ENCODE data around the gene MAP3K1.
A peak's percentile ranks its signal among the peaks of the same experiment; 100 is the strongest.

Gene MAP3K1

DNA sequence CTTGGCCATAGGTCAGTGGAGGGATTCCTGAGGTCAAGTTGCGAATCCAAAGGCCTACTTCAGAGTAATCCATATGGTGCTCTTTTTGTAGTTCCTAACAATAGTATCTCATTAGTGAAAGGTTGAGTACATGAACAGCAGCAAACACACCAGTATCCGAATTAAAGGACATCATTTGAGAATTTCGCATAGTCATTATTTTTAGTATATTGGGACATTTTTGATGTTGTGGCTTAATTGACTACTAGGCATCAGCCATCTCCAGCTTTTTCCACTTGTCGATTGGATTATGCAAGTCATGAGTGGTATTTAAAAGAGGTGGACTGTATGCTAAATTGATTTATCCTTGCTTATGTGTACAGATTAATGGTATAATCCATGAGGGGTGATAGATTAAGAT, 23.7 kb downstream of the MAP3K1 start:
- Histone ChIP-seq H3K27ac (peak overlapping the region; percentile 30; the same call in 1 of the 2 replicates), H3K79me2 (ENCODE audit: insufficient read depth, low read depth) (peaks cover 90% of the 10 kb centered on the region), H3K4me2 (peak overlapping the region; percentile 73), H3K4me1 (ENCODE audit: low read depth, poor library complexity, severe bottlenecking) (peaks cover 57% of the 10 kb centered on the region), H3K27me3 (ENCODE audit: insufficient read depth, low read depth) (no peaks in the 10 kb centered on the region), H3K4me3 (IDR thresholded peaks at IDR 0.05; ENCODE audit: insufficient read depth, low read depth, low read length) (no peak overlapping the region), H3K9ac (peak overlapping the region; percentile 16; the same call in 1 of the 2 replicates), H2AFZ (ENCODE audit: low read depth) (no peak overlapping the region), H4K20me1 (ENCODE audit: insufficient read depth) (0 out of 2 replicates have a peak, but pooled peaks cover 13% of the 10 kb centered on the region), H3K36me3 (ENCODE audit: insufficient read depth) (no peaks in the 10 kb centered on the region)
- TF ChIP-seq, protein P1, sequence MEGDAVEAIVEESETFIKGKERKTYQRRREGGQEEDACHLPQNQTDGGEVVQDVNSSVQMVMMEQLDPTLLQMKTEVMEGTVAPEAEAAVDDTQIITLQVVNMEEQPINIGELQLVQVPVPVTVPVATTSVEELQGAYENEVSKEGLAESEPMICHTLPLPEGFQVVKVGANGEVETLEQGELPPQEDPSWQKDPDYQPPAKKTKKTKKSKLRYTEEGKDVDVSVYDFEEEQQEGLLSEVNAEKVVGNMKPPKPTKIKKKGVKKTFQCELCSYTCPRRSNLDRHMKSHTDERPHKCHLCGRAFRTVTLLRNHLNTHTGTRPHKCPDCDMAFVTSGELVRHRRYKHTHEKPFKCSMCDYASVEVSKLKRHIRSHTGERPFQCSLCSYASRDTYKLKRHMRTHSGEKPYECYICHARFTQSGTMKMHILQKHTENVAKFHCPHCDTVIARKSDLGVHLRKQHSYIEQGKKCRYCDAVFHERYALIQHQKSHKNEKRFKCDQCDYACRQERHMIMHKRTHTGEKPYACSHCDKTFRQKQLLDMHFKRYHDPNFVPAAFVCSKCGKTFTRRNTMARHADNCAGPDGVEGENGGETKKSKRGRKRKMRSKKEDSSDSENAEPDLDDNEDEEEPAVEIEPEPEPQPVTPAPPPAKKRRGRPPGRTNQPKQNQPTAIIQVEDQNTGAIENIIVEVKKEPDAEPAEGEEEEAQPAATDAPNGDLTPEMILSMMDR (conservative IDR thresholded peaks at IDR 0.05; ENCODE audit: low read depth, low read length) = no peak

DNA sequence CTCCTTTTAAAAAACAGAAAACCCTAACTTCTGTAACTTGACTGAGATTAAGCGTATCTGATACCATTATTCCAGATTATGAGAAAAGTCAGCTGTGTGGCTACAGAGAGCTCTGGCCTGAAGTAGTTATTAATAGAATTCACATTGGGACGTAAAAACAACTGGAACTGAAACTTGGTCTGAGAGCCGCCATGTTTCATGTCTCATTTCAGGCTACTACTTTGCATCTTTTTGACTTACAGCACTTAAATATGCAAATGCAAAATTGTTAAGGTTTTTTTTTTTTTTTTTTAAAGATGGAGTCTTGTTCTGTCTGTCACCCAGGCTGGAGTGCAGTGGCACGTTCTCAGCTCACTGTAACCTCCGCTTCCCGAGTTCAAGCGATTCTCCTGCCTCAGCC, 25.2 kb downstream of the MAP3K1 start:
- Histone ChIP-seq H3K4me3 (IDR thresholded peaks at IDR 0.05; ENCODE audit: insufficient read depth, low read depth, low read length) (no peak overlapping the region), H3K4me2 (peak overlapping the region; percentile 23; the same call in 1 of the 2 replicates), H3K27me3 (ENCODE audit: insufficient read depth, low read depth) (no peaks in the 10 kb centered on the region), H4K20me1 (ENCODE audit: insufficient read depth) (0 out of 2 replicates have a peak, but pooled peaks cover 13% of the 10 kb centered on the region), H2AFZ (ENCODE audit: low read depth) (no peak overlapping the region), H3K4me1 (ENCODE audit: low read depth, poor library complexity, severe bottlenecking) (peaks cover 54% of the 10 kb centered on the region), H3K79me2 (ENCODE audit: insufficient read depth, low read depth) (peaks cover 95% of the 10 kb centered on the region), H3K27ac (no peak overlapping the region), H3K36me3 (ENCODE audit: insufficient read depth) (no peaks in the 10 kb centered on the region), H3K9ac (no peak overlapping the region)
- TF ChIP-seq, protein P1 (conservative IDR thresholded peaks at IDR 0.05; ENCODE audit: low read depth, low read length) = no peak

DNA sequence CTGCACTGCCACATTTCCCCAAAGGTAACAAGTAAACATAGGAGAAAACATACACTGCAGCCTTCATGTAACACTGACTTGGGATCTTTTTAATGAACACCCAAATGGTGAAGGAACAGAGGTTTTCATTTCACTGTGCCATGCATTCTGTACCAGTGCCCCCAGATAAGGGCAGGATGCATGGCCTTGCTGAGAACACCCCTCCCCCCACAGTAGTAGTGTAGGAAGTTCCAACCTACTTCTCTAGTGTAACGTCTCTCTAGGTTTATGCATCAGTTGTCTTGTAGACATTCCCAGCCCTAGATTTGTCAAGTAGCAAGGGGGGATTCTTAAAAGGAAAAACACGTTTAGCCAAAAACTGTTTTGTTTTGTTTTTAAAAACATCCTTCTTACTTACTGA, 29.9 kb downstream of the MAP3K1 start:
- Histone ChIP-seq H3K79me2 (ENCODE audit: insufficient read depth, low read depth) (peaks cover 95% of the 10 kb centered on the region), H3K4me3 (IDR thresholded peaks at IDR 0.05; ENCODE audit: insufficient read depth, low read depth, low read length) (no peak overlapping the region), H3K4me1 (ENCODE audit: low read depth, poor library complexity, severe bottlenecking) (peaks cover 50% of the 10 kb centered on the region), H3K27me3 (ENCODE audit: insufficient read depth, low read depth) (no peaks in the 10 kb centered on the region), H3K4me2 (no peak overlapping the region), H3K9ac (no peak overlapping the region), H3K36me3 (ENCODE audit: insufficient read depth) (no peaks in the 10 kb centered on the region), H4K20me1 (ENCODE audit: insufficient read depth) (0 out of 2 replicates have a peak, but pooled peaks cover 4% of the 10 kb centered on the region), H3K27ac (no peak overlapping the region), H2AFZ (ENCODE audit: low read depth) (no peak overlapping the region)
- TF ChIP-seq, protein P1 (conservative IDR thresholded peaks at IDR 0.05; ENCODE audit: low read depth, low read length) = no peak

DNA sequence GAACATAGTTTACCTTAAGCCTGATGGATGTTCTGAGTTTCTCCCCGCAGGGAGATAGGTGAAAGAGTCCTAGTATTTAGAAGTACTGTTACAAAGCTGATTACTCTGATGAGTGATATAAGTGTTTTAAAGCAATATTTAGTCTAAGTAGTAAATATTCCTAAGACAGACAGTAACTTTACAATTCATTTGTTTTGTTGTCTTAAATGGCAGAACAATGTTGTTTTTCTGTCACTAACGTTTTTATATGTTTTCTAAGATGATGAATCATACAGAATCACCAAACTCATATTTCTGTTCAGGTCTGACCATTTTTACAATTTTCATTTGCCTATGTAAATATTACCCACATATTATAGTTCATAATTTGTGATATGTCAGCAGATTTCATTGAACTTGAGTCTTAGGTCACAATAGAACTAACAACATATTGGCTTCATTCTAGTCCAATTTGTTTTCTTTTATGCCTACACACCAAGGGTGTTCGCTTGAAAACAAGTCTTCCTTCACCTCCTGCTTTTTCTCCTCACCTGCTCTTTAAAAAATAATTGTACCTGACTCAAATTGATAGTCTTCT, 30.6 kb downstream of the MAP3K1 start:
- H3K4me2 ChIP-seq = no peak overlapping the region
- no peaks in the 10 kb centered on the region for H4K20me1 ChIP-seq (ENCODE audit: insufficient read depth)
- H3K27me3 ChIP-seq (ENCODE audit: insufficient read depth, low read depth) = no peaks in the 10 kb centered on the region
- H3K79me2 ChIP-seq (ENCODE audit: insufficient read depth, low read depth) = peaks cover 95% of the 10 kb centered on the region
- H3K4me1 ChIP-seq (ENCODE audit: low read depth, poor library complexity, severe bottlenecking) = peaks cover 50% of the 10 kb centered on the region
- H3K36me3 ChIP-seq (ENCODE audit: insufficient read depth) = no peaks in the 10 kb centered on the region
- H3K4me3 ChIP-seq (IDR thresholded peaks at IDR 0.05; ENCODE audit: insufficient read depth, low read depth, low read length) = no peak overlapping the region
- H2AFZ ChIP-seq (ENCODE audit: low read depth) = no peak overlapping the region
- no peak overlapping the region for H3K27ac ChIP-seq
- TF ChIP-seq, protein P1 (conservative IDR thresholded peaks at IDR 0.05; ENCODE audit: low read depth, low read length) = no peak
- no peak overlapping the region for H3K9ac ChIP-seq
